Stimulated activated naive B cell treated with anti-CD40 and anti-IgM and Interleukin-4, amounts not matched to agents 10 μg/mL and 1 μg/mL and 100 μg/mL, for 72 hours (primary cell): ENCODE data around the gene DSCAML1.

Experiments
- ATAC-seq, 2 donors: fragments of 150-1000 bp; cut with Tn5 transposase; replicated peaks; 2 replicates each; pipeline ENCODE4 v1.10.0; 2021; ENCODE audit warnings: moderate library complexity in 1 of 2
- DNase-seq: peaks from one replicate; pipeline ENCODE4 v3.0.0; 2021
- H3K27ac Mint-ChIP-seq: one replicate; pipeline ENCODE4 v1.8.0; 2022; ENCODE audit warnings: mild to moderate bottlenecking, mixed read lengths
- H3K27me3 Mint-ChIP-seq, 2 donors: one replicate each; pipeline ENCODE4 v1.8.0; 2022; ENCODE audit warnings: mixed read lengths in 2 of 2
- H3K36me3 Mint-ChIP-seq, 2 donors: one replicate each; pipeline ENCODE4 v1.8.0; 2022; ENCODE audit warnings: mixed read lengths in 2 of 2, mild to moderate bottlenecking in 1 of 2
- H3K4me1 Mint-ChIP-seq, 2 donors: one replicate each; pipeline ENCODE4 v1.8.0; 2022; ENCODE audit warnings: mixed read lengths in 2 of 2, mild to moderate bottlenecking in 1 of 2
- H3K4me3 Mint-ChIP-seq, 2 donors: one replicate each; pipeline ENCODE4 v1.8.0; 2022; ENCODE audit warnings: mild to moderate bottlenecking in 2 of 2, mixed read lengths in 2 of 2, moderate library complexity in 1 of 2
- H3K9me3 Mint-ChIP-seq, 2 donors: one replicate each; pipeline ENCODE4 v1.8.0; 2022; ENCODE audit warnings: mixed read lengths in 2 of 2, mild to moderate bottlenecking in 1 of 2

The DSCAML1 gene

DNA sequence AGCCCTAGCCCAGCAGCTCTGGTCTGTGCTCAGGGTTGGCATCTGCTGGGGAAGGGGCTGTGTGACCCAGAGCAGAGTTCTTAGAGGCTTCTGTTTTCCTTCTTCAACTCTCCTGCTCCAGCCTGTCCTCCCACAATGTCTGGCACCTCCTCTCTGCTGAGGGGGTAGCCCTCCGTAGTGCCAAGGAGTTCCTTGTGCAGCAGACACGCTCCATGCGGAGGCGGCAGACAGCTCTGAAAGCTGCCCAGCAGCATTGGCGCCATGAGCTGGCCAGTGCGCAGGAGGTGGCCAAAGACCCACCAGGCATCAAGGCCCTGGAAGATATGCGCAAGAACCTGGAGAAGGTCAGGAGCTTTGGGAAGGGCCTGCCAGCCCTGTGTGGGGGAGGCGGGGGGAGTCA lies 400.0 kb downstream of the DSCAML1 start:
- DNase-seq (no peak), ATAC-seq (no peak)
- peaks cover 79 to 94% of the 10 kb centered on the region in 2 donors for H3K36me3 Mint-ChIP-seq
- no peak overlapping the region for H3K27ac Mint-ChIP-seq
- H3K4me3 Mint-ChIP-seq, result no peak overlapping the region
- H3K9me3 Mint-ChIP-seq, result peaks cover 0 to 9% of the 10 kb centered on the region in 2 donors
- no peaks in the 10 kb centered on the region for H3K27me3 Mint-ChIP-seq
- peaks cover 13 to 19% of the 10 kb centered on the region in 2 donors for H3K4me1 Mint-ChIP-seq

DNA sequence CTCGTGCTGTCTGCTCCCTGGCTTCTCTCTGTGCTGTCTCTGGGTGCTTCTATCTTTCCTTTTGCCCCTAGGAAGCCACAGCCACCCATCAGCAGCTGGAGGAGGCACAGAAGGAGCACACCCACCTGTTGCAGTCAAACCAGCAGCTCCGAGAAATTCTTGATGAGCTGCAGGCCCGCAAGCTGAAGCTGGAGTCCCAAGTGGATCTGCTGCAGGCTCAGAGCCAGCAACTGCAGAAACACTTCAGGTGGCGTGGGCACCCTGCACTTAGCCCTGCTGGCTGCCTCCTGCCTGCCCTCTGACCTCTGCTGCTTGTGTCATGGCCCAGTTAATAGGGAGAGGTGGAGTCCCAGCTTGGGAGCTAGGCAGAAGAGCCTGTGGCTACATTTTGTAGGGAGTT lies 401.5 kb downstream of the DSCAML1 start:
- ATAC-seq (no peak), DNase-seq (no peak)
- Mint-ChIP-seq H3K27me3 (no peaks in the 10 kb centered on the region), H3K27ac (no peak overlapping the region), H3K4me1 (peaks cover 5 to 10% of the 10 kb centered on the region in 2 donors), H3K9me3 (peaks cover 0 to 9% of the 10 kb centered on the region in 2 donors), H3K36me3 (peaks cover 84 to 98% of the 10 kb centered on the region in 2 donors), H3K4me3 (no peak overlapping the region)

DNA sequence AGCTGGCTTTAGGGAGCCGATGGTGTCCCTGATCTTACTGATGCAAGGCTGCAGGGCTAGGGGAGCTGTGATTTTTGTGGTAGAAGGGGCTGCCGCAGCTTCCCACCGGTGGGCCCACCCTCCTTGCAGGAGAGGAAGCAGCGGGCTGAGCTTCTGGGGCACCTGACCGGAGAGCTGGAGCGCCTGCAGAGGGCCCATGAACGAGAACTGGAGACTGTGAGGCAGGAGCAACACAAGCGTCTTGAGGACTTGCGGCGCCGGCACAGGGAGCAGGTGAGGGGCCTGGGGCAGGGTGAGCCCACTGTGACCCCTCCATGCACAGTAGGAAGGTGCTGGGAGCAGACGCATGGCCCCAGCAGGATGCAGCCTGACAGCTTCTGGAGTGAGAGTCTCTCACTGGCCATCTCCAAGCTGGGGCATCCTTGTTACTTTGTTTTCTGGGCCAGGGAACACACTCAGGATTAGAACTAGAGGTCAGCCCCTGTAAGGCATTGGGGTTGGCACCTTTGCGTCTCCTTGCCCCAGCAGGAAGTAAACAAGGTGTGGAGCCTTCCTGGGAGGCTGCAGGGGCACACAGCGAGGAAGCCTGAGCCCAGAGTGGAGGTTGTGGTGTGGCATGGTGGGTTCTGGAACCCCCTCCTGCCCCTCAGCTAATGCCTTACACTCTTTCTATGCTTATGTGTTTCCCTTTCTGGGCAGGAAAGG lies 402.6 kb downstream of the DSCAML1 start:
- DNase-seq, result no peak
- Mint-ChIP-seq H3K27me3 (no peaks in the 10 kb centered on the region), H3K27ac (no peak overlapping the region), H3K4me3 (no peak overlapping the region), H3K4me1 (no peaks in the 10 kb centered on the region), H3K36me3 (peaks cover 78 to 93% of the 10 kb centered on the region in 2 donors), H3K9me3 (peaks cover 0 to 7% of the 10 kb centered on the region in 2 donors)
- no peak for ATAC-seq

DNA sequence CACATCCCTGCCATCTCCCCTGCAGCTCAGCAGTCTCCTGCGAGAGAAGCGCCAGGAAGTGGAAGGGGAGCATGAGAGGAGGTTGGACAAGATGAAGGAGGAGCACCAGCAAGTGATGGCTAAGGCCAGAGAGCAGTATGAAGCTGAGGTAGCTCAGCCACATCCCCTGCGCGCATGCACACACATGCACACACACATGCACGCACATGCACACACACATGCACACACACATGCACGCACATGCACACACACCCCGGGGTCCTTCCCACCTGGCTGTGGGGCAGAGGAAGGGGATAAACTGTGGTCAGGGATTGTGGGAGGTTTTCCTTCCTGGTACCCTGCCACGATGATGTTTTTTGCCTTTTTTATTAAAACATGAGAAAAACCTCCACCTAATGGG lies 404.0 kb downstream of the DSCAML1 start:
- no peak overlapping the region for H3K27ac Mint-ChIP-seq
- DNase-seq (no peak), ATAC-seq (no peak)
- H3K27me3 Mint-ChIP-seq, result no peaks in the 10 kb centered on the region
- H3K9me3 Mint-ChIP-seq, result peaks cover 0 to 3% of the 10 kb centered on the region in 2 donors
- peaks cover 72 to 90% of the 10 kb centered on the region in 2 donors for H3K36me3 Mint-ChIP-seq
- no peaks in the 10 kb centered on the region for H3K4me1 Mint-ChIP-seq
- H3K4me3 Mint-ChIP-seq, result no peak overlapping the region

DNA sequence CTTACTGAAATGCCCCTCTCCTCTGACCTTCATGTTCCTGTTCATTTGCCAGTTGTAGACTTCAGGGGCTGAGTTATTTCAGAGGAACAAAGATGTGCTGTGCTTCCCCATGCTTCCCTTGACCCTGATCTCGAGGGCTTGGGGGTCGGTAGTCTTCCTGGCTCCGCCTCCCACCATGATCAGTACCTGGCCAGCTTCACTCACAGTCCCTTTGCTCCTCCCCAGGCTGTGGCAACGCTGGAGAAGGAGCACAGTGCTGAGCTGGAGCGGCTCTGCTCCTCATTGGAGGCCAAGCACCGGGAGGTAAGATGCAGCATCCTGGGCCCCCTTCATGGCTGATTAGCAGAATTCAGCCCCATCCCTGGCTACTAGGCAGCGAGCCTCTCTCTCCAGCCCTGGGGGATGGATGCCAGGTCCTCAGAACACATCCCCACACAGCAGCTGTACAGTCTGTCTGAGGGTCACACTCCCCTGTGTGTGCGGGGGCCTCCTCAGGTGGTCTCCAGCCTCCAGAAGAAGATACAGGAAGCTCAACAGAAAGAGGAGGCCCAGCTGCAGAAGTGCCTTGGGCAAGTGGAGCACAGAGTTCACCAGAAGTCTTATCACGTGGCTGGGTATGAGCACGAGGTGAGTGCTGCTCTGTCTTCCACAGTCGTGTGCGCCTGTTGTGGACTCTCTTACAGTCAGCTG lies 404.9 kb downstream of the DSCAML1 start:
- no peak overlapping the region for H3K4me3 Mint-ChIP-seq
- ATAC-seq (no peak), DNase-seq (no peak)
- no peaks in the 10 kb centered on the region for H3K9me3 Mint-ChIP-seq
- no peaks in the 10 kb centered on the region for H3K27me3 Mint-ChIP-seq
- H3K4me1 Mint-ChIP-seq, result no peaks in the 10 kb centered on the region
- no peak overlapping the region for H3K27ac Mint-ChIP-seq
- peaks cover 66 to 86% of the 10 kb centered on the region in 2 donors for H3K36me3 Mint-ChIP-seq

DNA sequence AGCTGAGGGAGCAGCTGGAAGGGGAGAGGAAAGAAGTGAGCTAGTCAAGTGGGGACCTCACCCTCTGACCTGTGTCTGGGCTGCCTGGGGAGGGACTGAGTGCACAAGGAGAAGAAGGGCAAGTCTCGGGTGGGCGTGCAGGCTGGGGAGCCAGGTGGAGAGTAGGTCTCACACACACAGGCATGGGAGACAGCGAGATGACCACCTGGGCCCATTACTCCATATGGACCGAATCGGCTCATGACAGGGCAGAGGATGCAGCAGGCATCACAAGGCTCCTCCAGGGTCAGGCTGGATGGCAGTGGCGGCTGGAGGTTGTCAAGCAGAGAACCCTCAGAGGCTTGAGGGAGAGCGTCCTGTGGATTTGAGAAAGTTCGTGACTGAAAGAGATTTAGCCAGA lies 405.8 kb downstream of the DSCAML1 start:
- ATAC-seq (no peak), DNase-seq (no peak)
- Mint-ChIP-seq H3K9me3 (no peaks in the 10 kb centered on the region), H3K4me1 (no peaks in the 10 kb centered on the region), H3K36me3 (peaks cover 61 to 84% of the 10 kb centered on the region in 2 donors), H3K4me3 (no peak overlapping the region), H3K27me3 (no peaks in the 10 kb centered on the region), H3K27ac (no peak overlapping the region)

DNA sequence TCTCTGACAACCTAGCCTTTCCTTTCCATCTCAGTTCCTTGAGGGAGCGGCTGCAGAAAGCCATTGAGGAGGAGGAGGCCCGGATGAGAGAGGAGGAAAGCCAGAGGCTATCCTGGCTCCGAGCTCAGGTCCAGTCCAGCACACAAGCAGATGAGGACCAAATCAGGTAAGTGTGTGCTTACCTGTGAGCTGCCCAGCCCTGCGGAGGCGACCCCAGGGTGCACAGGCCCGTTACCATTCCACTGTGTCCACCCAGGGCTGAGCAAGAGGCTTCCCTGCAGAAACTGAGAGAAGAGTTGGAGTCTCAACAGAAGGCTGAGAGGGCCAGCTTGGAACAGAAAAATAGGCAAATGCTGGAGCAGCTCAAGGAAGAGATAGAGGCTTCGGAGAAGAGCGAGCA lies 406.3 kb downstream of the DSCAML1 start:
- DNase-seq, result no peak
- Mint-ChIP-seq H3K4me3 (no peak overlapping the region), H3K36me3 (peaks cover 56 to 82% of the 10 kb centered on the region in 2 donors), H3K27me3 (no peaks in the 10 kb centered on the region), H3K27ac (peak overlapping the region; percentile 48), H3K4me1 (no peaks in the 10 kb centered on the region), H3K9me3 (no peaks in the 10 kb centered on the region)
- no peak for ATAC-seq

DNA sequence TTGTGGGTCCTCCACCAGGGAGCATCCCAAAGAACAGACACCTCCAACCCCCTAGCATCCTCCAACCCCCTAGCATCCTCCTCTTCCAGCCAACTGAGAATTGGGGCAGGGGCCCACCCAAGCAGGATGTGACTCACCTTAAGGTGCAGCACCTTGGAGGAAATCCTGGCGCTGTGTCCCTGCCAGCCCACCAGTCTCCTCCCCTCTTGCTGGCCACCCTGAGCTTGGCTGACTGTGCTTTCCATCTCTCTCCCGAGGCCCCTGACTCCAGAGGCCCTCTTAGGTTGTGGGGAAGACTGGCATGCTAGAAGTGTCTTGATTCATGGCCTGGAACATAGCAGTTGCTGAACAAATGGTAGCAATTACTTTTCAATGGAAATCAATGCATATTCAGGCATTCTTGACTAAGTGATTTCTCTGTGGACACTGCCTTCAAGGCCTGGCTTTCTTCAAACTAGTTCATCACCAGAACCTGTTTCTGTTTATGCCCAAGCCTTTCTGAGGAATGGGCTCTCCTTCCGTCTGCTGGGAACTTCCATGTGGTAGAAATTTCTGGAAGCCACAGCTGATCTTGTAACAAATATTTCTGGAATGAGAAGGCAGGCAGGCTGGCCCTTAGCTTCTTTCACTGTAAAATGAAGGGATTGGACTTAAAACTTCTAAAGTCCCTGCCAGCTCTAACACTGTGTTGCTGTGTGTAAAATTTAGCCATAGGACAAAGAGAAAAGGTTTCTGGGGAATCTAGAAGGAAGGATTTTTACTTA lies 408.8 kb downstream of the DSCAML1 start:
- Mint-ChIP-seq H3K4me1 (no peaks in the 10 kb centered on the region), H3K36me3 (peaks cover 42 to 73% of the 10 kb centered on the region in 2 donors), H3K27me3 (no peaks in the 10 kb centered on the region), H3K27ac (no peak overlapping the region), H3K4me3 (no peak overlapping the region), H3K9me3 (no peaks in the 10 kb centered on the region)
- DNase-seq (no peak), ATAC-seq (no peak)

DNA sequence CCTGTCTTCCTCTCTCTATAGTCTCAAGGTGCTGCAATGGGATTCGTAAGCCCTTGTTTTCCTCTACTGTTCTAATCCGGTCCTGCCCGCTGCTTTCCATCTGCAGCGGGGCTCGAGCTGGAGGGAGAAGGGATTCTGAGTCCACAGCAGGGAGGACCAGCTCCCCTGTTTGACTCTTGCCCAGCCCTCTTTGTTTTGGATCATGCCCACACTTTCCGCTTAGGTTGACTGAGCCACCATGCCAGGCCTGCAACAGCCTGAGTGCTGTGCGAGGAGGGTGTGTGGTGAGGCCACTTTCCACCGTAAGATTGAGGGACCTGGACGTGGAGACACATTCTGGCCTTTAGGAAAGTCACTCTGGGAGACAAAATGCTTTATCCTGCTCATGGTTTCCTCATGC lies 411.1 kb downstream of the DSCAML1 start:
- peaks cover 0 to 2% of the 10 kb centered on the region in 2 donors for H3K4me1 Mint-ChIP-seq
- no peaks in the 10 kb centered on the region for H3K27me3 Mint-ChIP-seq
- DNase-seq (no peak), ATAC-seq (no peak)
- no peak overlapping the region for H3K27ac Mint-ChIP-seq
- no peak overlapping the region for H3K4me3 Mint-ChIP-seq
- no peaks in the 10 kb centered on the region for H3K9me3 Mint-ChIP-seq
- peaks cover 47 to 74% of the 10 kb centered on the region in 2 donors for H3K36me3 Mint-ChIP-seq

DNA sequence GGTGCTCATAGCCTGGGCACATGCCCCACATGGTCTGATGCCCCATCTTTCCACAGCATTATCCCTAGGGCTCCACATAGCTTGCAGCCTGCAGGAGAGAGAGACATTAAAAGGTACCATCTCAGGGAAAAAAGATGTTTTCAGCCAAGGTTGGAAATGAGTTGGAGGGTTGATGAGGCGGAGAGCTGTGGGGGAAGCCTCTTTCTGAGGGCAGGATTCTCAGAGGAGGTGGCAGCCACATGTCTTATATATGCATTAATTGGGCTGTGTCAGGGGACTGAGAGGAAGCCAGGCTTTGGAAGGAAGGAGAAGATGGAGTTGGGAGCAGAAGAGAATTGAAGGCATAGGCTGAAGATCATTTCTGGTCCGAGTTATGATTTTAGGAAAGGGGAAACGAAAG lies 411.5 kb downstream of the DSCAML1 start:
- Mint-ChIP-seq H3K27ac (peak overlapping the region; percentile 1), H3K9me3 (no peaks in the 10 kb centered on the region), H3K27me3 (no peaks in the 10 kb centered on the region), H3K4me3 (no peak overlapping the region), H3K36me3 (peaks cover 47 to 73% of the 10 kb centered on the region in 2 donors), H3K4me1 (peaks cover 0 to 2% of the 10 kb centered on the region in 2 donors)
- no peak for ATAC-seq
- no peak for DNase-seq

DNA sequence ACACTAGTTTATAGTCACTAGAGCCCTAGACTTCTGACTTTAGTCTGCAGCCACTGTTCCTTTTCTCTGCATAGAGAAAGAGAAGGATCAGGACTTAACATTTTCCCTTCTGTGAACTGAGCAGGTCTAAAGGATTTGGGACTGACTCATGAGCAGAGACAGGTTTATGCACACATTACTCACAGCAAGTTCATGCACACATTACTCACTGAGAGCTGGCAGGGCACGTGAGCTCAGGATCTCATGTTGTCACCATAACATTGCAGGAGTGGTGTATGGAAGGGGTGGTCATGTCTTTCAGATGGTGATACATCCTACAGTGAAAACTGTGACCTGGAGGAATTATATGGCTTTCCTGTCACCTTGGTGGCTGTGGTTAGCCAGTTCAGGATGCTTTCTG lies 413.0 kb downstream of the DSCAML1 start:
- H3K27me3 Mint-ChIP-seq, result no peaks in the 10 kb centered on the region
- H3K4me3 Mint-ChIP-seq, result no peak overlapping the region
- no peak overlapping the region for H3K27ac Mint-ChIP-seq
- peaks cover 50 to 74% of the 10 kb centered on the region in 2 donors for H3K36me3 Mint-ChIP-seq
- peaks cover 0 to 2% of the 10 kb centered on the region in 2 donors for H3K4me1 Mint-ChIP-seq
- DNase-seq, result no peak
- no peaks in the 10 kb centered on the region for H3K9me3 Mint-ChIP-seq
- ATAC-seq, result no peak

DNA sequence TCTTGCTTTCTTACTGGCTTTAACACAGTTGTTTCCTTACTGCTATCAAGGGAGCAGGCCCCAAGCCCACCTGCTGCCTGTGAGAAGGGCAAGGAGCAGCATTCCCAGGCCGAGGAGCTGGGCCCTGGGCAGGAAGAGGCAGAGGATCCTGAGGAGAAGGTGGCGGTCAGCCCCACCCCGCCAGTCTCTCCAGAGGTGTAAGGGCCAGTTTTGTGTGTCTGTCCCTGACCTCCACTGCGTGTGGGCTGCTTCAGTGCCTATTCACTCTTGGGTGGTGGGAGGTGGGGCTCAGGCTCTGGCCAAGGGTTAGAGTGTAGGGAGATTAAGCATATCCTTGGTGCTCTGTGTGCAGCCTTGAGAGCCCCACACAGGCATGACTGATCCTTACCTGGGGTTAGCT lies 414.3 kb downstream of the DSCAML1 start:
- ATAC-seq (no peak), DNase-seq (no peak)
- Mint-ChIP-seq H3K9me3 (no peaks in the 10 kb centered on the region), H3K27me3 (no peaks in the 10 kb centered on the region), H3K4me1 (peaks cover 0 to 2% of the 10 kb centered on the region in 2 donors), H3K36me3 (peaks cover 45 to 70% of the 10 kb centered on the region in 2 donors), H3K27ac (no peak overlapping the region), H3K4me3 (no peak overlapping the region)

DNA sequence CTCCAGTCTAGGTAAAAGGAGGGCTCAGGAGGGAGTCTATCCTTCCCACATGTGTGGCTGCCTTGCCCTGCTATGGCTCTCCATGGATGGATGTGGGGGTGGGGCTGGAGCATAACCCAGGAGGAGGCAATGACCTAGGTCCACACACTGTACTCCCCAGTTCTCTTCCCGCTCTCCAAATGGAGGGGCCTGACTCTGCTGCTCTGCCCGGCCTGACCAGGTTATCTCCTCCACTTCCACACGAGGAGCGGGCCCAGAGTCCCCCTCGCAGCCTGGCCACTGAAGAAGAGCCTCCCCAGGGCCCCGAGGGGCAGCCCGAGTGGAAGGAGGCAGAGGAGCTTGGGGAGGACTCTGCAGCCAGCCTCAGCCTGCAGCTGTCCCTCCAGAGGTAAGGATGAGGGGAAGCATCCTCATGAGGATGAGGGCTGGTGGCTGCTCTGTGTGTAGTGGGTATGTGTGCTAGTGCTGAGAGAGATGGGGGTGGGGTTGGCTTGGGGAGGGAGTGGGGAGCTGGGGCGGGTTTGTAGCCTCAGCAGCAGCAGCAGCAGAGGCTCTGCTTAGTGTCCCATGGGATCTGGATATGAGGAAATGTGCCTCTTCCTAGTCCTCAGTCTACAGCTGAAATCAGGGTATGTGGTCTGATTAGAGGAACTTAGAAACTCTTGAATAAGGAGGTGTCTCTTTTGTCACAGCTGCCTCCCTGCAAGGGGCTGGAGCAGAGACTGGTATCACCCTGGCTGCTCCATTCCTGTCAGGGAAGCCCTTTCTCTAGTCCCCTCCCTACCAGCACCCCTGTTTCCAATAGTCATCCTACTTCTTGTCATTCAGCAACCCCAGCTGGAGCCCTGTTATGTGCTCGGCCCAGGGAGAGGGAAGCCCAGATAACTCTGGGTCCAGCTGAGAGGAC lies 415.3 kb downstream of the DSCAML1 start:
- H3K4me1 Mint-ChIP-seq, result peaks cover 0 to 2% of the 10 kb centered on the region in 2 donors
- H3K27ac Mint-ChIP-seq, result no peak overlapping the region
- H3K27me3 Mint-ChIP-seq, result no peaks in the 10 kb centered on the region
- no peak overlapping the region for H3K4me3 Mint-ChIP-seq
- H3K9me3 Mint-ChIP-seq, result no peaks in the 10 kb centered on the region
- peaks cover 43 to 69% of the 10 kb centered on the region in 2 donors for H3K36me3 Mint-ChIP-seq
- ATAC-seq (no peak), DNase-seq (no peak)

DNA sequence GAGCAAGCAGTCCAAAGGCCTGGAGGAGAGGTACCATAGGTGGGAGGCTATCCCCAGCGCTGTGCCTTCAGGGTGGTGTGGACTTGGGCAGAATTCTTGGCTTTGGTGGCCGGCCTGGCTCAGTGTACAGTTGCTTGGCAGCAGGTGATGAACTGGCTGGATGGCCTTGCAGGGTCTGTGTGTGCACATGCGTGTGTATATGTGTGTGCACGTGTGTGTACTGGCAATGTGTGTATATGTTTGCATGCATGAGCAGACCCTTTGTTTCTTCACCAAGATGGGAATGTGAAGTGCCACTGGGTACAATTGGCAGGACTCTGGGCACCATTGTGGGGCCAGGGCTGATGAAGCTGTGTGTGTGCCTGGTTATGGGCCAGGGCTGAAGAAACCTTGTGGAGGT lies 416.3 kb downstream of the DSCAML1 start:
- Mint-ChIP-seq H3K4me1 (peaks cover 0 to 2% of the 10 kb centered on the region in 2 donors), H3K36me3 (peaks cover 51 to 73% of the 10 kb centered on the region in 2 donors), H3K9me3 (no peaks in the 10 kb centered on the region), H3K4me3 (no peak overlapping the region), H3K27me3 (no peaks in the 10 kb centered on the region), H3K27ac (no peak overlapping the region)
- DNase-seq (no peak), ATAC-seq (no peak)
